ENCODE data around the gene ZNF17. TPM values are rescaled to one million over a fixed set of nuclear protein-coding genes. Genes with fewer than 3 reads are reported as not detected.

The ZNF17 gene
- total and polyA plus RNA-seq, 2 experiments from 2014 or later: 2.6 to 10.7 TPM

- H4K20me1 ChIP-seq (replicated peaks; ENCODE audit: insufficient read depth): peaks cover 21% of the 10 kb centered on the region
- no peak overlapping the region for H3K4me2 ChIP-seq
- peaks cover 67% of the 10 kb centered on the region for H3K79me2 ChIP-seq (replicated peaks; ENCODE audit: insufficient read depth)
- DNase-seq (ENCODE audit: low spot score): peak; percentile 52
- ATAC-seq: no peak
- no peak overlapping the region for H3K27ac ChIP-seq (ENCODE audit: low read depth)
- peaks cover 7% of the 10 kb centered on the region; the same call in 1 of the 2 replicates for H3K36me3 ChIP-seq (ENCODE audit: insufficient read depth)
- Mint-ChIP-seq H3K9me3 (peaks cover 7% of the 10 kb centered on the region; the same call in 2 of the 3 replicates), H3K36me3 (ENCODE audit: low read depth) (peaks cover 28% of the 10 kb centered on the region), H3K27me3 (ENCODE audit: insufficient read depth, low read depth, poor library complexity) (peaks cover 7% of the 10 kb centered on the region), H3K27ac (no peak overlapping the region), H3K4me1 (peaks cover 14% of the 10 kb centered on the region; the same call in 2 of the 3 replicates), H3K4me3 (no peak overlapping the region)
- H3K4me1 ChIP-seq (ENCODE audit: insufficient read depth): peaks cover 12% of the 10 kb centered on the region
- no peaks in the 10 kb centered on the region for H3F3A ChIP-seq (replicated peaks; ENCODE audit: low read depth)
- H2AFZ ChIP-seq: no peak overlapping the region
- no peak overlapping the region for H3K4me3 ChIP-seq
- TF ChIP-seq CTCF (conservative IDR thresholded peaks at IDR 0.05; ENCODE audit: low read depth in 2 of 2): peak; percentile 34 to 53
- no peak for TF ChIP-seq EZH2phosphoT487 (IDR thresholded peaks at IDR 0.05; ENCODE audit: unreplicated experiment)
- no peaks in the 10 kb centered on the region for H3K9me2 ChIP-seq (ENCODE audit: insufficient read depth)
- H3K27me3 ChIP-seq (ENCODE audit: insufficient read depth): no peaks in the 10 kb centered on the region
Observed at GRCh38 chr19:57438925-57439324, 28.0 kb downstream of the ZNF17 start.

- DNase-seq (ENCODE audit: low spot score) (no peak), ATAC-seq (no peak)
- H3K36me3 ChIP-seq (ENCODE audit: insufficient read depth): peaks cover 16% of the 10 kb centered on the region
- H3F3A ChIP-seq (replicated peaks; ENCODE audit: low read depth): no peaks in the 10 kb centered on the region
- H4K20me1 ChIP-seq (replicated peaks; ENCODE audit: insufficient read depth): peaks cover 17% of the 10 kb centered on the region
- Mint-ChIP-seq H3K27me3 (ENCODE audit: insufficient read depth, low read depth, poor library complexity) (no peaks in the 10 kb centered on the region), H3K4me3 (no peak overlapping the region), H3K9me3 (no peaks in the 10 kb centered on the region), H3K27ac (no peak overlapping the region), H3K36me3 (ENCODE audit: low read depth) (peaks cover 47% of the 10 kb centered on the region), H3K4me1 (no peaks in the 10 kb centered on the region; the same call in 2 of the 3 replicates)
- H3K4me3 ChIP-seq: no peak overlapping the region
- H3K79me2 ChIP-seq (replicated peaks; ENCODE audit: insufficient read depth): peaks cover 58% of the 10 kb centered on the region
- no peak overlapping the region for H2AFZ ChIP-seq
- no peak overlapping the region for H3K27ac ChIP-seq (ENCODE audit: low read depth)
- H3K4me2 ChIP-seq: no peak overlapping the region
- H3K4me1 ChIP-seq (ENCODE audit: insufficient read depth): peaks cover 1% of the 10 kb centered on the region; the same call in 1 of the 2 replicates
- H3K9me2 ChIP-seq (ENCODE audit: insufficient read depth): no peaks in the 10 kb centered on the region
- H3K27me3 ChIP-seq (ENCODE audit: insufficient read depth): no peaks in the 10 kb centered on the region
- TF ChIP-seq EZH2 (IDR thresholded peaks at IDR 0.05; ENCODE audit: low read depth, unreplicated experiment): no peak
- no peak for TF ChIP-seq EZH2phosphoT487 (IDR thresholded peaks at IDR 0.05; ENCODE audit: unreplicated experiment)
- no peak for TF ChIP-seq NANOG (IDR thresholded peaks at IDR 0.05; ENCODE audit: borderline replicate concordance)
- no peak for TF ChIP-seq ETS1 (IDR thresholded peaks at IDR 0.05)
- TF ChIP-seq ZNF462 (CRISPR knock-in tag; IDR thresholded peaks at IDR 0.05): no peak
- TF ChIP-seq ZNF331 (CRISPR knock-in tag; IDR thresholded peaks at IDR 0.05; ENCODE audit: low read depth): no peak
- no peak for TF ChIP-seq STAT1 (IDR thresholded peaks at IDR 0.05; ENCODE audit: unreplicated experiment)
Observed at GRCh38 chr19:57441979-57442752, 31.2 kb downstream of the ZNF17 start.

Measured in GM23338 (cell line).